Measurements from ENCODE around the gene FRAS1.

GRCh38 chr4:78354782-78355181 is 297.7 kb downstream of the FRAS1 start:
- TF ChIP-seq POLR2A (IDR thresholded peaks at IDR 0.05; ENCODE audit: low read depth, low read length) (no peak), POLR2AphosphoS5 (IDR thresholded peaks at IDR 0.05; ENCODE audit: low read depth, low read length) (no peak), TAF1 (IDR thresholded peaks at IDR 0.05; ENCODE audit: low read depth, low read length) (no peak)

Data from GM12891 (cell line).